Measurements from ENCODE around the gene TSEN2. TPM values are rescaled to one million over a fixed set of nuclear protein-coding genes. Genes with fewer than 3 reads are reported as not detected.
A peak's percentile ranks its signal among the peaks of the same experiment; 100 is the strongest.
"Not testable (repeated sequence)": the region's sequence is repeated elsewhere in the genome, so short reads cannot be mapped to it uniquely, and the experiment has no call there.

Gene TSEN2
- total RNA-seq, 2 donors from 2014 or later, result 12.8 to 12.9 TPM

DNA sequence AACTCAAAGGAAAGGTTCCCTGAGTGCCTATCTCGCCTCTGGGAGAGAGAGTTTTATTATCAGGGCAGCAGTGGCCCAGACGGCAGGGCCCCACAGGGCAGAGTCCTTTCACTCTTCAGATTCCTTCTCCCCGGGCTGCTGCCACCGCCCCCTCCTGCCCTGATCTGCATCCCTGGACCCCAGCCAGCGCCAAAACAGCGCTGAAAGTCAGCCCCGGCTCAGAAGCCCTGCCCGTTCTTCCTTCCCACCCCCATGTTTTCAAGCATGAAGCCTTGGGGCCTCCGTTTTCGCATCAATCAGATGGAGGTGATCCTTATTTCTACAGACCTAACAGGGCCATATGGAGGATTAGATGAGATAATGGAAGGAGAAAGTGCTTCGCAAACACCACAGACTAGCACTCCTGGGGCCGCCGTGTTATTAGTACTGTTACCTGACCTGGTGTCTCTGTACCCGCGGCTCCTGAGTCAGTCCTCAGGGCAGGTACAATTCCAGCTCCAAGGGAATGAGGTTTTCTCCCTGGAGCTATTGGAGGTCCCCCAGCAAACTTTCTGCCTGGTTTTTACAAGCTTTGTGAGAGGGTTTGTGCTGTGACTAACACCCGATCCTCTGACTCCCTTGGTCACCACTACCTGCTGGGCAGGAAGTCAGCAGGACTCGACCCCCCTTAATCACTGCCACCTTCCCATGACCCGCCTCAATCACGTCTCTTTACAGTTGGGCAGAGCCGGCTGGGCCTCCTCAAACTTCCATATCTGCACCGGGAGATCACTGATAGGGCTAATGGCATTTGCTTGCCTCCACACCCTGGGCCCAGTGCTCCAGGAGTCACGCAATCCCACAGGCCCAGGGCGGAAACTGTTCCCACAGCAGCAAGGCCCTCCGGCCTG lies 39.5 kb upstream of the TSEN2 start:
- no peaks in the 10 kb centered on the region for H3K27me3 ChIP-seq
- DNase-seq (ENCODE audit: low spot score), result no peak
- H3K4me1 ChIP-seq, result peaks cover 0 to 36% of the 10 kb centered on the region in 2 donors
- H3K4me3 ChIP-seq, result no peak overlapping the region
- H3K36me3 ChIP-seq, result no peaks in the 10 kb centered on the region
- peak overlapping the region in 1 of 2 donors; percentile 28 for H3K27ac ChIP-seq
- H3K9me3 ChIP-seq, result no peaks in the 10 kb centered on the region
- TF ChIP-seq, protein P1, sequence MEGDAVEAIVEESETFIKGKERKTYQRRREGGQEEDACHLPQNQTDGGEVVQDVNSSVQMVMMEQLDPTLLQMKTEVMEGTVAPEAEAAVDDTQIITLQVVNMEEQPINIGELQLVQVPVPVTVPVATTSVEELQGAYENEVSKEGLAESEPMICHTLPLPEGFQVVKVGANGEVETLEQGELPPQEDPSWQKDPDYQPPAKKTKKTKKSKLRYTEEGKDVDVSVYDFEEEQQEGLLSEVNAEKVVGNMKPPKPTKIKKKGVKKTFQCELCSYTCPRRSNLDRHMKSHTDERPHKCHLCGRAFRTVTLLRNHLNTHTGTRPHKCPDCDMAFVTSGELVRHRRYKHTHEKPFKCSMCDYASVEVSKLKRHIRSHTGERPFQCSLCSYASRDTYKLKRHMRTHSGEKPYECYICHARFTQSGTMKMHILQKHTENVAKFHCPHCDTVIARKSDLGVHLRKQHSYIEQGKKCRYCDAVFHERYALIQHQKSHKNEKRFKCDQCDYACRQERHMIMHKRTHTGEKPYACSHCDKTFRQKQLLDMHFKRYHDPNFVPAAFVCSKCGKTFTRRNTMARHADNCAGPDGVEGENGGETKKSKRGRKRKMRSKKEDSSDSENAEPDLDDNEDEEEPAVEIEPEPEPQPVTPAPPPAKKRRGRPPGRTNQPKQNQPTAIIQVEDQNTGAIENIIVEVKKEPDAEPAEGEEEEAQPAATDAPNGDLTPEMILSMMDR (IDR thresholded peaks at IDR 0.05), result no peak

DNA sequence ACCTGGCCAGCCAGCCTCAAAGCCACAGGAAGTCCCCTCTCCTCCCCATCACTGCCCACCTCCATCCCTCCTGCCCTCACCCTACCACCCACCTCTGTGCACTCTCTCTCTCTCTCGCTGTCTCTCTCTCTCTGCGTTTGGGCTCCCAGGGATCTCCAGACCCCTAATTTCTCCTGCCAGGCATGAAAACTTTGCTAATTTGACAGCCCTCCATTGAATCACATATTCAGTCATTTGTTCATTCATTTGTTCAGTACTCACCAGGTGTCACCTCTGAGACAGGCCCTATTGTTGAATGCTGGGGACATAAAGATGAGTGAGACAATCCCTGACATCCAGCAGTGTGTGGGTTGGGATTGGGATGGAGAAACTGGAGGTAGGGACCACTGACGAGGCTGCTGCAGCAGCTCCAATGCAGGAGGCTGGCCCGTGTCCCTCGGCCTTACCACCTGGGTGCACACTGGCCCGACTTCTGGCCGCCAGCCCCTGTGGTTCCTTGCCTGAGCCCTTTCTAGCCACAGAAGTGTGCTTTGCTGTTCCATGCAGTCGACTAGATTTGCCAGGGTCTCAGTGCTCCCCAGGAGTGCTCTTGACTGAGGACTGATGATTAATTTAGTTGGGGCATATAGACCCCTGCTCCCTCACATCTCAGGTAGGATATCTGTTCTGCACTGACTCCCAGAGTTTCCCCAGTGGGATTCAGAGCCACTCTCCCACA lies 38.6 kb upstream of the TSEN2 start:
- Histone ChIP-seq H3K27ac (no peak overlapping the region), H3K4me3 (no peak overlapping the region), H3K27me3 (no peaks in the 10 kb centered on the region), H3K36me3 (no peaks in the 10 kb centered on the region), H3K4me1 (peaks cover 0 to 27% of the 10 kb centered on the region in 2 donors), H3K9me3 (no peaks in the 10 kb centered on the region)
- DNase-seq (ENCODE audit: low spot score), result no peak
- TF ChIP-seq, protein P1 (IDR thresholded peaks at IDR 0.05), result no peak

DNA sequence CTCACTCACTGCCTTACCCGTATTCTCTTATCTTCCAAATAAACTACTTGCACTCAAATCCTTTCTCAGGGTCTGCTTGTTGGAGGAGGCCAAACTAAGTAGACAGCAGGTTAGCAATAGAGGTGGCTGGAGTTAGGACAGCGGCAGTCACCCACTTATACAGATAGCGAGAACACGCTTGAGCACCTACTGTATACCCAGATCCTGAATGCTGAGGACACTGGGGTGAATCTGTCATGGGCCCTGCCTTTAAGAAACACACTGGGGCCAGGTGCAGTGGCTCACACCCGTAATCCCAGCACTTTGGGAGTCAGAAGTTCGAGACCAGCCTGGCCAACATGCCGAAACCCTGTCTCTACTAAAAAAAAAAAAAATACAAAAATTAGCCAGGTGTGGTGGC lies 38.0 kb upstream of the TSEN2 start:
- H3K27ac ChIP-seq, result no peak overlapping the region
- DNase-seq (ENCODE audit: low spot score), result no peak
- TF ChIP-seq, protein P1 (IDR thresholded peaks at IDR 0.05), result no peak
- no peak overlapping the region for H3K4me3 ChIP-seq
- no peaks in the 10 kb centered on the region for H3K27me3 ChIP-seq
- no peaks in the 10 kb centered on the region for H3K36me3 ChIP-seq
- peaks cover 0 to 21% of the 10 kb centered on the region in 2 donors for H3K4me1 ChIP-seq
- H3K9me3 ChIP-seq, result peaks cover 0 to 3% of the 10 kb centered on the region in 2 donors

GRCh38 chr3:12447075-12447474 lies 37.2 kb upstream of the TSEN2 start:
- Histone ChIP-seq H3K4me3 (no peak overlapping the region), H3K4me1 (peaks cover 0 to 13% of the 10 kb centered on the region in 2 donors), H3K27me3 (no peaks in the 10 kb centered on the region), H3K9me3 (peaks cover 0 to 8% of the 10 kb centered on the region in 2 donors), H3K36me3 (no peaks in the 10 kb centered on the region), H3K27ac (no peak overlapping the region)
- TF ChIP-seq, protein P1 (IDR thresholded peaks at IDR 0.05), result no peak
- DNase-seq (ENCODE audit: low spot score), result no peak

DNA sequence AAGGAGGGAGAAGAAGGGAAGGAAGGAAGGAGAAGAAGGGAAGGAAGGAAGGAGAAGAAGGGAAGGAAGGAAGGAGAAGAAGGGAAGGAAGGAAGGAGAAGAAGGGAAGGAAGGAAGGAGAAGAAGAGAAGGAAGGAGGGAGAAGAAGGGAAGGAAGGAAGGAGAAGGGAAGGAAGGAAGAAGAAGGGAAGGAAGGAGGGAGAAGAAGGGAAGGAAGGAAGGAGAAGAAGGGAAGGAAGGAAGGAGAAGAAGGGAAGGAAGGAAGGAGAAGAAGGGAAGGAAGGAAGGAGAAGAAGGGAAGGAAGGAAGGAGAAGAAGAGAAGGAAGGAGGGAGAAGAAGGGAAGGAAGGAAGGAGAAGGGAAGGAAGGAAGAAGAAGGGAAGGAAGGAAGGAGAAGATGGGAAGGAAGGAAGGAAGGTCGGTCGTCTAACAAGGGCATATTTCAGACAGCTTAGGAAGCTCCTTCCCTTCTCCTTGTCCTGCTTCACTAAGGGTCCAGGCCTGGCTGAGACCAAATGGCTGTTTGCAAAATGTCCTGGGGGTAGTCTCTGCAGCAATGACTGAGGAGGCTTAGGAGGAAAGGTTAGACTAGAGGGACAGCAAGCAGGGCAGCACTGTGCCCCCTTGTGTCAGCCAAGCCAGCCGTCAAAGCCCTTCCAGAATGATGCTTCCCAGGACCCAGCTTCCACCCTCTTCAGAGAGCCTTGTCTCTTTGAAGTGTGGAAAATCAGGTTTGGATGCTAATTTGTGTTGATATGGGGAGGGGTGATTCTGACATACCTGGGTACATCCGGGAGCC lies 35.7 kb upstream of the TSEN2 start:
- H3K4me3 ChIP-seq; H3K36me3 ChIP-seq; H3K9me3 ChIP-seq; H3K4me1 ChIP-seq; H3K27me3 ChIP-seq; H3K27ac ChIP-seq; DNase-seq (ENCODE audit: low spot score): not testable (repeated sequence)
